GM13976 (cell line): ENCODE measurements around the gene RCOR3.

Source experiments
- DNase-seq: peaks from one replicate; pipeline ENCODE4 v3.0.0; 2012; ENCODE audit warnings: low spot score
- in situ Hi-C: fragments of 300-500 bp; cut with MboI; formaldehyde crosslinking; loops from one replicate; pipeline ENCODE4 v1.12.0; 2022; ENCODE audit warnings: low sequenced_read_pairs, mixed read lengths, inconsistent platforms; ENCODE audit not compliant: unreplicated experiment
- TF ChIP-seq, protein P1 (sequence below): IDR thresholded peaks from 2 replicates; pipeline ENCODE4 v1.5.1; 2012; ENCODE audit warnings: borderline replicate concordance, mild to moderate bottlenecking; ENCODE audit not compliant: insufficient read depth; ENCODE audit errors: extremely low read depth, missing control alignments, control extremely low read depth

RCOR3 gene

DNA sequence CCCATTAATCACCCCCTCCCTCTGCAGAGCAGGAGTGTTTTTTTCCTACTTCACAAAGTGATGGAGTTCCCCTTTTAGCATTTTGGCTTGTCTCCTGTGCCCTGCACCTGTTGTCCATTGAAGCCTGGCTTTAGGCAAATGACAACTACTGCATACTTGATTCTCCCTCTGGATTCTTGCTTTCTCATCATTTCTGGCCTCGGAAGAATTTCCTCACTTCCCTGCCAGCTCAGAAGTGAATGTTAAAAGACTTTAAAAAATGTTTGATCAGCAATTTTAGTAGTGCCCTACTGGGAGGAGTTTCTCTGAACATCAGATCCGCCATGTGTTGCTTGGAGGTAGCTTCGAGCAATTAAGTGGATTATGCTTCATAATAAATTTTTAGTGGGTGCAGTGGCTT is 28.1 kb downstream of the RCOR3 start:
- no peak for DNase-seq
- TF ChIP-seq, protein P1, sequence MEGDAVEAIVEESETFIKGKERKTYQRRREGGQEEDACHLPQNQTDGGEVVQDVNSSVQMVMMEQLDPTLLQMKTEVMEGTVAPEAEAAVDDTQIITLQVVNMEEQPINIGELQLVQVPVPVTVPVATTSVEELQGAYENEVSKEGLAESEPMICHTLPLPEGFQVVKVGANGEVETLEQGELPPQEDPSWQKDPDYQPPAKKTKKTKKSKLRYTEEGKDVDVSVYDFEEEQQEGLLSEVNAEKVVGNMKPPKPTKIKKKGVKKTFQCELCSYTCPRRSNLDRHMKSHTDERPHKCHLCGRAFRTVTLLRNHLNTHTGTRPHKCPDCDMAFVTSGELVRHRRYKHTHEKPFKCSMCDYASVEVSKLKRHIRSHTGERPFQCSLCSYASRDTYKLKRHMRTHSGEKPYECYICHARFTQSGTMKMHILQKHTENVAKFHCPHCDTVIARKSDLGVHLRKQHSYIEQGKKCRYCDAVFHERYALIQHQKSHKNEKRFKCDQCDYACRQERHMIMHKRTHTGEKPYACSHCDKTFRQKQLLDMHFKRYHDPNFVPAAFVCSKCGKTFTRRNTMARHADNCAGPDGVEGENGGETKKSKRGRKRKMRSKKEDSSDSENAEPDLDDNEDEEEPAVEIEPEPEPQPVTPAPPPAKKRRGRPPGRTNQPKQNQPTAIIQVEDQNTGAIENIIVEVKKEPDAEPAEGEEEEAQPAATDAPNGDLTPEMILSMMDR = no peak
- in situ Hi-C loops = no loop called here

DNA sequence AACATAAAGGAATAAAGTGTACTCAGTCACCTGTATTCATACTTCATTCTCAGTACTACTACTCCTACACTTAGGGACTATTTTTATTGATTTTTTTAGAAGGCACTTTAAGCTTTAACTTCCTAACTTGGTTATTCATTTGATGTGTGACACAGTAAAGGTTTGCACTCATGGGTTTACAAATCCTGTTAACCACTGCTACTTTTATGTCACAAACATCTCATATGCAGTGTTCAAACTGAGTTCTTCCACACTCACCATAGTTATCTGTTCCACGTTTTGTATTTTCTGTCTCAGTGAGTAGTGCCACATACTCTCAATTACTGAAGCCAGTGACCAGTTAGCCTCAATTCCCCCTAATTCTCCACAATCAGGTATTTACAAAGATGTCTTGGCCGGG is 33.2 kb downstream of the RCOR3 start:
- TF ChIP-seq, protein P1 = no peak
- in situ Hi-C loops = no loop called here
- no peak for DNase-seq

DNA sequence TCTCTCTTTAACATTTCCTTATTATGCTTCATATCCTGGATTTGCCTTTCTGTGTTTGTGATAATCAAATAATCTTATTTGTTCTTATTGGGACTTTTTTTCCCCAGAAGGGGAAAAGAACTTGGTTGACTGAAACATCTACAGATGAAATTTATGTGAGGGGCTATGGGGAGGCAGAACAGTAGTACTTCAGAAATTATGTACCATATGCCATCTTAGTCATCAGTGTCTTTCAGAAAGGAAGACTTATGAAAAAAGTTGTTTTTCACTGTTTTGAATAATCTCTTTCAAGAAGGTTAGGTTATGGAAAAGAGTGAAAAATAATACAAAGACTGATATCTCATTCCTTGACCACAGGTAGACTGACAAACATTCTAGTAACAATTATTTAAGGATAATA is 37.2 kb downstream of the RCOR3 start:
- no peak for DNase-seq
- TF ChIP-seq, protein P1 = no peak
- in situ Hi-C loops = no loop called here

DNA sequence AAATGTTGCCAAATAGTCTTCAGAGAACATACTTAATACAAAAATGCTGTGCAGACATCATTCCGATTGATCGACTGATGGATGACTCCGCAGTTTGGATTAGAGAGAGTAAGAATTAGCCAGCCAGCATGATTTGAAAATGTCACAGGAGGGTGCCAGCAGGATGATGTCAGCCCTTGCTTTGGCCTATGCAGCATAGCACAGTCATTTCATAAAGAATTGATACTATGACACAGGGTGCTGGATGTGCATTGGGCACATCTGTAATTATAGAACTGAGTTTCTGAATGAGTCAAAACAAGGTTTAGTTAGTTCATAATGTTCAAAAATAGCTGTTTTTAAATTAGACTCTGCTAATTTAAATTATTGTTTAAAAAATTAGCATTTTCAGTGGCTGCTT is 45.9 kb downstream of the RCOR3 start:
- DNase-seq = peak; percentile 46
- in situ Hi-C loops = no loop called here
- TF ChIP-seq, protein P1 = no peak

DNA sequence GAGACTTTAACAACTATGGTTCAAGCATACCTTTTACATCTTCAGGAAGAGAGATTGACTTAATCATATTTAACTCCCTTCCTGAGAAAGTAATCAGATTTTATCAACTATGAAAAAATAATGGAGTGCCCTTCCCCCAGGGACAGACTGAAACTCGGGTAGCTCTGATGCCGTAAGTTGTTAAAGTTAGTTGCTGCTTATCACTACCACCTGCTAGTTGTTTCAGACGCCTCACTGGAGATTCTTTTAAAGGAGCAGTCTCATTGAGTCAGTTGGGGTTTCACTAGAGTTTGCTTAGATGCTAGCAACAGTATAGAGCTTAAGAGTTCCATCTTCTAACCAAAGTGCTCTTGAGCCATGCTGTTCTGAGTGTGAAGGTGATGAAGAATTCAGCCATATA is 50.5 kb downstream of the RCOR3 start:
- in situ Hi-C loops = no loop called here
- TF ChIP-seq, protein P1 = no peak
- DNase-seq = no peak

DNA sequence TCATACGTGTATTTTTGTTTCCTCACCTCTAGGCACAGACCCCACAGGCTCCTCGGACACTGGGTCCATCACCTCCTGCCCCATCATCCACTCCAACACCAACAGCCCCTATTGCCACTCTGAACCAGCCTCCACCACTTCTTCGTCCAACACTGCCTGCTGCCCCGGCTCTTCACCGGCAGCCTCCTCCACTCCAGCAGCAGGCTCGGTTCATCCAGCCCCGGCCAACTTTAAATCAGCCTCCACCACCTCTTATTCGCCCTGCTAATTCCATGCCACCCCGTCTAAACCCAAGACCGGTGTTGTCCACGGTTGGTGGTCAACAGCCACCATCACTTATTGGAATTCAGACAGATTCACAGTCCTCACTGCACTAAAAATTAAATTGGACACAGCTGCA is 54.2 kb downstream of the RCOR3 start:
- TF ChIP-seq, protein P1 = no peak
- no peak for DNase-seq
- in situ Hi-C loops = no loop called here
